NCI-H2171 treated with DMSO at 0.1 percent for 48 hours (cell line): ENCODE data around the gene OXT.
"Not testable (repeated sequence)": the region's sequence is repeated elsewhere in the genome, so short reads cannot be mapped to it uniquely, and the experiment has no call there.

Experiments
- DNase-seq: peaks from one replicate; lab custom pipeline; 2025; lab: John Stamatoyannopoulos, UW

OXT gene

DNA sequence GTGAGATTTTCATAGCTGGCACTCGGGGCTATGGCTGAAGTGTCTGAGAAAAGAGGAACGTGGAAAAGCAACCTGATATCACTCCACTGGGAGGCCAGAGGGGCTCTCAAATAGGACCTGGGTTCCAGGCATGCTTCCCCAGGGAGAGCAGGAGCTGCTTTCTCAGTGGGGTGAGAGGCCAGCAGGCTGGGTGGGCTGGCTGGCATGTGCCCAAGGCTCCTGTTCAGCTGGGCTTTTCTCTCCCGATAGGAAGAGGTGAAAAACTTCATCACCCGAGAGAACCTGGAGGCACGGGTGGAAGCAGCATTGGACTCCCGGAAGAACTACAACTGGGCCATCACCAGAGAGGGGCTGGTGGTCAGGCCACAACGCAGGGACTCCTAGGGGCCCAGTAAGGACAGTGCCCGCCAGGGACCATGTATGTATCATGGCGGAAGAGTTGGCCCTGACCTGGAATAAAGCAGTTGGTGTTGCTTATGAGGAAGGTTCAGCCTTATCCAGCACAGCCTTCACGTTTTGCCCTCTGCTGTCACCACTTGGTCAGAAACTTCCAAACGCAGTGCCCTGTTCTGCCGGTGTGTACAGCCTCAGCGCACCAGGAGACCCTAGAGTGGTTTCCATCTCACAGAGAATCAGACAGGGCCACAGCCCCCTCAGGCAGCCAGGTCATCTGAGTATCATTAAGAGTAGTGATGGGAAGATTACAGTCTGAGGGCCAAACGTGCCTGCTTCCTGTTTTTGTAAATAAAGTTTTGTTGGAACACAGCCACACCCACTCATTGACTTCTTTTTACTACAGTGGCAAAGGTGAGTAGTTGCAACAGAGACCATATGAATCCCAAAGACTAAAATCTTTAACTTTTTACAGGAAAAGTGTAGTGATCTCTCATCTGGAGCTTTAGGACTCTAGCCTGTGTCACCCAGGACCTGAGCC is 23.7 kb upstream of the OXT start:
- no peak for DNase-seq

DNA sequence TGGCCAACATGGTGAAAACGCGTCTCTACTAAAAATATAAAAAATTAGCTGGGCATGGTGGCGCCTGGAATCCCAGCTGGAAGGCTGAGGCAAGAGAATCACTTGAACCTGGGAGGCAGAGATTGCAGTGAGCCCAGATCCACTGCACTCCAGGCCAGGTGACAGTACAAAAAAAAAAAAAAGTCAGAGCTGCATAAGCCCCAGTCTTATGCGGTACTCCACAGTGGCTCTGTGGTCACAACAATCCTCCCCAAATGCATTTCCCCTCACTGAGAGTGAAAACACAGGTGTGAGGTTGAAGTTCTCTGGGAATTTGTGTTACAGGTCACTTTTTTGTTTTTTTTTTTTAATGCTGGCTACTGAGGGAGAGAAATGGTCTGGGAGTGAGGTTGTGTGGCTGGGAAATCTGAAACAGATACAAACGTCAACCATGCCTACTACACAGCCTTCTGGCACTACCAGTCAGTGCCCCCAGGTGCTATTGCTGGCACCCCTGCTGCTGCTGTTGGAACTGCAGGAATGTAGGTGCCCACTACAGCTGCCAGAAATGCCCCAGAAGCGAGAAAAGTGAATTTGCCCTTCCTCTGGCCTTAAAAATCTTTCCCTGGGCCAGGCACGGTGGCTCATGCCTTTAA is 19.9 kb upstream of the OXT start:
- no peak for DNase-seq

DNA sequence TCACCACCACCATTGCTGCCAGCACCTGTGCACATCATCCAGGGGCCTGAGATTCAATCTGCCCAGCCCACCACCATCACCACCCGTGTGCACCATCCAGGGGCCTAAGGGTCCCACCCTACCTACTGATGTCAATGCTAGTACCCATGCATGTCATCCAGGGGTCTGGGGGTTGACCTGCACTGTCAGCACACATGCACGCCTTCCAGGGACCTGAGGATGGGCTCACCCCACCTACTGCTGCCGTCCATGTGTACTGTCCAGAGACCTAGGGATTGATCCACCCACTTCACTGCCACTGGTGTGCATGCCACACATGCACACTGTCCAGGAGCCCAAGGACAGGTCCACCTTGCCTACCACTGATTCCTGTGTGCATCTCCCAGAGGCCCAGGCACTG is 11.9 kb upstream of the OXT start:
- no peak for DNase-seq

DNA sequence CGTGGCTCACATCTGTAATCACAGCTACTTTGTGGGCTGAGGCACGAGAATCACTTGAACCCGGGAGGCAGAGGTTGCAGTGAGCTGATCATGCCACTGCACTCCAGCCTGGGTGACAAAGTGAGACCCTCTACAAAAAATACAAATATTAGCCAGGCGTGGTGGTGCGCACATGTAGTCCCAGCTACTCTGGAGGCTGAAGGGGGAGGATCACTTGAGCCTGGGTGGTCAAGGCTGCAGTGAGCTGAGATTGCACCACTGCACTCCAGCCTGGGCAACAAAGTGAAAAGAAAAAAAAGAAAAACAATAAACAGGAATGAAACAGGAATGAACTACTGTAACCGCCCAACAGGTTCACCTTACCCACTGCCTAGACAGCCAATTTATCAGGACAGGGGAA is 7.3 kb upstream of the OXT start:
- not testable (repeated sequence) for DNase-seq

DNA sequence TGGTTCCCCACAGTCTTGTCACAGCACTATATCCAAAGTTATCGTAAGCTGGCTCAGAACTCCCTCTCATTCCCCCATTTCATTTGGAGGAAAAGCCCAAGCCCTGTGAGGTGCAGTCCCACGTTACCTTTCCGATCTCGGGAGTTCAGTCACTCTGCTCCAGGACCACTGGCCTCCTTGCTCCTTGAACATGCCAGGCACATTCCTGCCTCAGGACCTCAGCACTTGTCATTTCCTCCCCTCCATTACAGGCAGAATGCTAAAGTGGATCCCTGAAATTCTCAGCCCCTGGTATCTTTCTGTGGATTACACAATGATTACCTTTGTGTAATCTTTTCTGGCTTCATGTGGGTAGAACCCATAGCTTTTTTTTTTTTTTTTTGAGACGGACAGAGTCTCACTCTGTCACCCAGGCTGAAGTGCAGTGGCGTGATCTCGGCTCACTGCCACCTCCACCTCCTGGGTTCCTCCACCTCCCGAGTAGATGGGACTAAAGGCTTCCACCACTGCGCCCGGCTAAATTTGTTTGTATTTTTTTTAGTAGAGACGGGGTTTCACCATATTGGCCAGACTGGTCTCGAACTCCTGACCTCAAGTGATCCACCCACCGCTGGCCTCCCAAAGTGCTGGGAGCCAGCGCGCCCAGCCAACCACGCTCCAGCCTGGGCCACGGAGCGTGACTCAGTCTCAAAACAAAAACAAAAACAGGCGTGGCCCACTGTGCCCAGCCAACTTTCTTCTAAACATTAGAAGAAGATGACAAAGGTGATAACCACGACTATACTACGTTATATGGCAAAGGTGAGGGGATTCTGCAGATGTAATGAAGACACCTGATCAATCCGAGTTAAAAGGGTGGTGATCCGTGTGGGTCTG is 4.0 kb upstream of the OXT start:
- DNase-seq: no peak

DNA sequence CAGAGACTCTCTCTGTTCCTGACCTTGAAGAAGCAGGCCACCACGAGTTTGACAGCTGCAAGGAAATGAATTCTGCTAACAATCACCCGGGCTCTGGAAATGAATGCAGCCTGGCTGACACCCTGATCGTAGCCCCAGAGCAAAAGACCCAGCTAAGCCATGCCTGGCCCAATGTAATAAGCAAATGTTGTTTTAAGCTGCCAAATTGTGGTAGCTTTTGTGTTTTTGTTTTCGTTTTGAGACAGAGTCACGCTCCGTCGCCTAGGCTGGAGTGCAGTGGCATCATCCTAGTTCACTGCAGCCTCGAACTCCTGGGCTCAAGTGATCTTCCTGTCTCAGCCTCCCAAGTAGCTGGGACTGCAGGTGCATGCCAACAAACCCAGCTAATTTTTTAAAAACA is 3.3 kb upstream of the OXT start:
- no peak for DNase-seq

DNA sequence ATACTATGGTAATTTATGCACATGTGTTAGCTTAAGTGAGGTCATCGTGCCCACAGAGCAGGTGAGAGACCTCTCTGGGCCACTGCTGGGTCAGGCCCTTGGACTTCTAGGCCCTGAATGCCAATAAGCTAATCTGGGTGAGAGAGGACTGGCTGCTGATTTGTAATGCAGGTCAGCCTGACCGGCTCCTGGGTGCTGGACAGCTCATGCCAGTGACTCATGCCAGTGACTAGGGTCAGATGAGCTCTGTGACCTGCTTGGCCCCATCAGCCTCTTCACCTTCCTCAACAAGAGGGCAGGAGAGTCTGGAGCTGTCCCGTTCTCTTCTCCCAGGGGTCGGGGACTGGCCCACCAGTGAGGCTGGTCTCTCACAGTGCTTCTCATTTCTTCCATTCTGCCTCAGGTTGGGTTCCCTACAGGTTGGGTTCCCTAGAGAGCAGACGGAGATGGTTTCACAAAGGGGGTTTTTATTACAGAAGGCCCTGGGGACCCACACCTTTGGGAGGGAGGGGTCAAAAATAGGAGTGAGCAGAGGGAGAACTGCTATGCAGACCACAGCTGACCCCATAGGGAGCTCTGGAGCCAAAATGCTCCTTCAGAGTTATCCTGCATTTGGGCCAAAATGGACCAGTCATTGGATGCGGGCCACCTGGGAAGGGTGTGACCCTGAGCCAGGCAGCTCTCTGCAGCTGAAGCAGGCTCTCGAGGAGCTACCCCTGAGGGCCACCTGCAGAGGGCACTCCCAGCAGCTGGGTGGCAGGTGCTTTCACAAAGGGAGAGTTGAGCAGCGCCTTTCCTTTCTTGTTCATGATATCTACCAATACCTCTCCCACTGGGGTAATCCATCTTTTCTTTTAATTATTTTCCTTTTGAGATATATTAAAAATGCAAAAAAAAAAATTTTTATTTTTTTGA is 2.2 kb upstream of the OXT start:
- no peak for DNase-seq

DNA sequence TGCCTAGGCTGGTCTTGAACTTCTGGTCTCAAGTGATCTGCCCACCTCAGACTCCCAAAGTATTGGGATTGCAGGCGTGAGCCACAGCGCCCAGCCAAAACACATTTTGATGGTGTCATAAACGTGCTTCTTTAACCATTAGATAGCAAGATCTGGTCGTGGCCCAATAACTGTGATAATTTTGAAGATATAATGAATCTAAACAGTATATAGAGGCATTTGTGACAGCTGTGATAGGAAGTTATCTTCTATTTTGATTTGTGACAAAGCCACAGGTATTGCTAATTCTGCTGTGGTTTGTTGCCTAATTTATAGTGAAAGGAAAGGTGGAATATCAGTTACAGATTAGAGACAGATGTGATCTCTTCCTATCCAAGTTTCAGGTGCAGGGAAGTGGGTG is 695 bp upstream of the OXT start:
- no peak for DNase-seq

DNA sequence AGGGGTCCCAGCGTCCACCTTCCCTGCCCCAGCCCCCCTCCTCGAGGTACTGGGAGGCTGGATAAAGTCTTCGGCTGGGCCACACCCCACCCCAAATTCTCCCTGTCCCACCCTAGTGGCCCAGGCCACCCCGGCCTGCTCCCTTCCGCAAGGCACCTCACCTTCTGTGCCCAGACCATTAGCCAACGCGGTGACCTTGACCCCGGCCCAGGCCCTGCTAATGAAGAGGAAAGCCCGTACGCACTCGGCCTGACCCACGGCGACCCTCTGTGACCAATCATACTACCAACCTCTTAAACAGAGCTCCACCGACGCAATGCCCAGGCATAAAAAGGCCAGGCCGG is 182 bp upstream of the OXT start:
- DNase-seq: no peak

DNA sequence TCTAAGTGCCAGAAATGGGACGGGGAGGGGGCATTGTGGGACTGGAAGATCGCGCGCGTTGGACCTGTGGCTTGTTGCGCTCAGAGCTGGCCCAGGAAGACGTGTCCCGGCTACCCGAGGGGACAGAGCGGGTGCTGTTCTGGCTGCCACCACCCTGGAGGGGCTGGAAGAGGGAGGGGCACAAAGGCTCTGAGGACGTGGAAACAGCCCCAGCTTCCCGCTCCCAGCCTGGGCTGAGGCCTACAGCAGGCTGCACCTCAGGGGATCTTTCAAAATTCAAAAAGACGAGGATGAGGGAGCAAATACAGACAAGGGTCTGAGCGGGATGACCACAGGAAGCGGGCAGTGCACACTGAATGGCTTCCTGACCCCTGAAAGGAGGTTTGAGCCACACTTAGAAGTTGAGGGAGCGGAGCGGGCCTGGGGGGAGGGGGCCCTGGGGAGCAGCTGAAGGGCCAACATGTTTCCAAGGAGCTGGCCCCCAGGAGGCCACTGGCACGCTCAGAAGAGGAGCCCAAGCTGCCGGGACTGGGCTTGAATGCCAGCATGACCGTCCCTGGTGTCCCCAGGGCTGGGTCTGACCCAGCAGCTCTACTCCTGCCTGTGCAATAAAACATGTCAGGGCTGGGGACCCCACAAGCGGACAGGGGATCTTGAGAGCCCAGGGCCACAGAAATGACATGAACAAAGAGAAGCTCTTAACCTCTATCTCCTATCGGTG is 1.3 kb downstream of the OXT start:
- no peak for DNase-seq

DNA sequence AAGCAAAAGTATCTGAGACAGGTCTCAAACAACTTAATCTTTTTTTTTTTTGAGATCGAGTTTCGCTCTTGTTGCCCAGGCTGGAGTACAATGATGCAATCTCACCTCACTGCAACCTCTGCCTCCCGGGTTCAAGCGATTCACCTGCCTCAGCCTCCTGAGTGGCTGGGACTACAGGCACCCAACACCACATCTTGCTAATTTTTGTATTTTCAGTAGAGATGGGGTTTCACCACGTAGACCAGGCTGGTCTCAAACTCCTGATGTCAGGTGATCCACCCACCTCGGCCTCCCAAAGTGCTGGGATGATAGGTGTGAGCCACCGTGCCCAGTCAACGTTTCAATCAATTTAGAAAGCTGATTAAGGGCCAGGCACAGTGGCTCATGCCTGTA is 1.8 kb downstream of the OXT start:
- not testable (repeated sequence) for DNase-seq

DNA sequence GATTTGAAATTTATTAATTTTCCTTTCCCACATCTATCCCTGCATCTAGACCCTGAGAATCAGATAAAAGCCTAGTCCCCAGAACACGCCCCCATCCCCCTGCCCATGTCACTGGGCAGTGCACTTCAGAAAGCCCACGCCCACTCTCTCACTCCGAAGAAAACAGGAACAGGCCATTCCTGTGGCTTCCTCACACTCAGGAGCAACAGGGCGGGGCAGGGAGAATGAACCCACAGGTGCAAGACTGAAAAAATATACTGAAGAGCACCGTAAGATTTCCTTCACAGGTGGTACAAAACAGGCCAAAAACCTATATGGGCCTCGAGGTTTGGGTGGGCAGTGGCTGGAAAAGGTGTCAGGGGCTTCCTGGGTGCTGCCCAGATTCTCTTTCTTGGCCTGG is 3.4 kb downstream of the OXT start:
- DNase-seq: no peak

DNA sequence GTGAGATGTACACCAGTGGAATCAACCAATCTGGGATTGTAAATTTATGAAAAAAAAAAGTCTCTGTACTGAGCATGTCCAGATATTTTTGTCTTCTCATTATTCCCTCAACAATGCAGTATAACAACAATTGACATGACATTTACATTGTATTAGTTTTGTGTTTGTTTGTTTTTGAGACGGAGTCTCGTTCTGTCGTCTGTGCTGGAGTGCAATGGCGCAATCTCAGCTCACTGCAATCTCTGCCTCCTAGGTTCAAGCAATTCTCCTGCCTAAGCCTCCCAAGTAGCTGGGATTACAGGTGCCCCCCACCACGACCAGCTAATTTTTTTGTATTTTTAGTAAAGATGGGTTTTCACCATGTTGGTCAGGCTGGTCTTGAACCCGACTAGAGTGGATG is 3.9 kb downstream of the OXT start:
- not testable (repeated sequence) for DNase-seq

DNA sequence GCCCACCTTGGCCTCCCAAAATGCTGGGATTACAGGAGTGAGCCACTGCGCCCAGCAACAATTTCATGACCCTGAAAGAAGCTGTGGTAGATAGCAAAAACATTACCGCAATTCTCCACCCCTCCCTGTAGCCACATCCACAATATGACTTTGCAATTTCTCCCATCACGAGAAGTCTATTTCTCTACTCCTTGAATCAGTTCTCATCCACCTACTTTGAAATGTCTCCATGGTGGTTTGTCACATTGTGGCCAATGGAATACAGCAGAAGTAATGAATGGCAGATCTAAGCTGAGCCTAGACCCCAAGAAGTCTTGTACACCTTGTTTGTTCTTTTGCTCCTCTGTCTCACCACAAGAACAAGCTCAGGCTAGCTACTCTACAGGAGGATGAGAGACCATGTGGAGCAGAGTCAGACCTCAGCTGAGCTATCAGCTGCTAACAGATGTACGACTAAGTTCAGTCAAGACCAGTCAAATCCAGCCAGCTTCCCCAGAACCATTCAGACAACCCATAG is 6.3 kb downstream of the OXT start:
- DNase-seq: no peak

DNA sequence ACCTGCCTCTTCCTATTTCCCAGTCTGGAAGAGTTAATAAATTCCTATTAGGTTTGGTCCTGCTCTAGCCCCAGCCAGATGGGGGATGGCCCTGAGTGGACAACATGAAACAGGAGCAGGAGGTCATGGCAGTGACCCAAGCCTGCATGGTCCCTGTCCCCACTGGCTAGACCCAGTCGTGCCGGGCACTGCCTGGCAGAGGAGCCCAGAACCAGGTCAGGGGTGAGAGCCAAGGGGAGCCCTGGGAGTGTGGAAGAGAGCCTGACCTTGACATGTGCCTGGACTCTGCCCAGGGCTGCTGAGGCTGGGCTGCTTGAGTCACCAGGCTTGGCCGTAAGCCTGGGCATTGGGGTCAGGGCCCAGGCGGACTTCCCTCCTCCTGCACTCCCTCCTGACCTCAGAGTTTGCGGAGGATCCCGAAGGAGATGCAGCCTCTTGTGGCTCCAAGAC is 9.5 kb downstream of the OXT start:
- DNase-seq: no peak

DNA sequence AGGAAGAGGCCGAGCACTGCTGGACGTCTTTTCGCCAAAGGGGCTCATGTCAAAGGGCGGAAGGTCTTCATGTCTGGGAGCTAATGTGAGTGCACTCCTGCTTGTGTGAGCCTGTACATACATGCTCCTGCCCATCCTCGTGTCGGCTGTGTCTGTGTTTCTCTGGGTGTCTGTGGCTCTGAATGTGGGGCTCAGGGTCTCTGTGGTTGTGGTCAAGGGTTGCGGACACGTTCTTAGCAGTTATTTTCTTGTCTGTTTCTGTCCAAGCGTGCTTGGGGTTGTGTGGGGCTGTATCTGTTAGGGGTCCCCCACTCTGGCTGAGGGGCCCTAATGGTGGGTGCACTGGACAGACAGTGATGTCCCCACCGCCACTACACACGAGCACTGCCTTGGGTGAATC is 10.2 kb downstream of the OXT start:
- DNase-seq: no peak

DNA sequence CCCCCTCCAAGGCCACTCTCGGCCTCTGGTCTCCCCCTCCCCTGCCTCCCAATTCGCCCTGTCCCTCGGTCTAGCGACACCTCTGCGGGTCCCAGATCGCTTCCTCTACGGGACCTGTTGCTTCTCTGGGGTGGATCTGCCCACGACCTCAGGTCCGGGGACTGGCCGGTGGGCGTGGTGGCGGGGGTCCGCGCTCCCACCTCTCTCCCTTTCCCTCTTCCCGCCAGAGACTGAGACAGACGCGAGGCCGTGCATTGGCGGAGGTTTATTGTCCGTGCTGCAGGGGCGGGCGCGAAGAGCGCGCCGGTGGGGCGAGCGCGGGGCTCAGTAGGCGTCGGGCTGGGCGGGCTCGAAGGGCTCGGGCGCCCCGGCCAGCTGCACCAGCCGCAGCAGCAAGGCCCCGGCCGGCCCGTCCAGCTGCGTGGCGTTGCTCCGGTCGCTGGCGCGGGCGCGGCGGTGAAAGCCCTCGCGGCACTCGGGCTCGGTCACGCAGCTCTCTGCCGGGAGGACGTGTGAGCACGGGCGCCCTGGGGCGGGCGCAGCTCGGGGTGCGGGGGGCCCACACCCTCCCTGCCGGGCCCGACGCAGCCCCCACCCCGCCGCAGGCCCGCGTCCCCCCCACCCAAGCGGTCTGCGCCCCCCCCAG is 11.0 kb downstream of the OXT start:
- DNase-seq: no peak

DNA sequence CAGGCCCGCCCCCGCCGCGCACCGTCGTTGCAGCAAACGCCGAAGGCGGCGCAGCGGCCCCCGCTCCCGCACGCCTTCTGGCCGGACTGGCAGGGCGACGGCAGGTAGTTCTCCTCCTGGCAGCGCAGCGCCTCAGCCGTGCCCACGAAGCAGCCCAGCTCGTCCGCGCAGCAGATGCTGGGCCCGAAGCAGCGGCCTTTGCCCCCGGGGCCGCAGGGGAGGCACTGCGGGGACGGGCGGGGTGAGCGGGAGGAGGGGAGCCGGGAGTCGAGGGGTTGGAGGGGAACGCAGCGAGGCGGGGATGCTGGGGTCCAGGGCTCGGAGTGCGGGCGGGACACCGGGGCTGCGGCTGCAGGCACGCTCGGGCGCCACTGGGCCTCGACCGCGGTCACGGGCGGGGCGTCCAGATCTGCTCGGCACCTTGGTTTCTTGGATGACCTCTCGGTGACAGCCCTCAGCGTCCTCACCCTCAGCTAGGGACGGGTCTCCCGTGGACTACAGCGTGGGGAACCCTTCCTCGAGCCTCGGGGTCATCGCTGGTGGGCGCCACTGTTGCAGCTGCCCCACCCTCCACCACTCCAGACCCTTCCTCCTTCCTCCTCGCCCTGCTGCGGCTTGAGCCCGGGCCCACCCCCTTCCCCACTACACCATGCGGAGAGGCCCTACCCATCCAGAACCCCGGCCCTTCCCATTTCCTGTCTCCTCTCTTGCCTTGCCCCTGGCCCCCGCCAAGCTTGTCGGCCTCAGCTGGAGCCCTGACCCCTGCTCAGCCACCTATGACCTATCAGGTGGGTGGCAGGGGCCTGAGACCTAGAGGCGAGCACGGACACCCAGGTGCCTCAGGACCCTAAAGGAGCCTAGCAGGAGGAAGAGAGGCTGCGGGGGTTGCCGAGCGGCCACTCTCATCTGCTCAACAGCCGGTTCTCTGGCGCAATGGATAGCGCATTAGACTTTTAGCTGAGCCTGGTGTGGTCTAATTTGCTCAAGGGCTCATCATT is 11.8 kb downstream of the OXT start:
- DNase-seq: no peak
